KMS-11 (cell line): ENCODE results near the gene LRFN2.
A peak's percentile ranks its signal among the peaks of the same experiment; 100 is the strongest.

Experiments used
- H2AFZ ChIP-seq: fragments of 200-600 bp; sonication (generic); 2 replicates; pipeline ENCODE4 v1.6.1; 2016; ENCODE audit warnings: antibody characterized with exemption, mixed run types, low read depth
- H3K27ac ChIP-seq: fragments of 200-600 bp; sonication (generic); 2 replicates; pipeline ENCODE4 v1.6.1; 2016; ENCODE audit warnings: mild to moderate bottlenecking, mixed run types
- H3K27me3 ChIP-seq: fragments of 200-600 bp; sonication (generic); 2 replicates; pipeline ENCODE4 v1.6.1; 2017; ENCODE audit warnings: mild to moderate bottlenecking, low read depth, mixed run types, moderate library complexity; ENCODE audit not compliant: insufficient read depth
- H3K36me3 ChIP-seq: fragments of 200-600 bp; sonication (generic); 2 replicates; pipeline ENCODE4 v1.6.1; 2017; ENCODE audit warnings: mild to moderate bottlenecking, mixed run types; ENCODE audit not compliant: insufficient read depth
- H3K4me1 ChIP-seq: fragments of 200-600 bp; sonication (generic); 2 replicates; pipeline ENCODE4 v1.6.1; 2016; ENCODE audit warnings: mild to moderate bottlenecking, low read depth, mixed run types; ENCODE audit not compliant: poor library complexity, severe bottlenecking
- H3K4me2 ChIP-seq: fragments of 200-600 bp; sonication (generic); 2 replicates; pipeline ENCODE4 v1.7.0; 2016; ENCODE audit warnings: mild to moderate bottlenecking, mixed run types
- H3K4me3 ChIP-seq: fragments of 200-600 bp; sonication (generic); IDR thresholded peaks from 2 replicates; pipeline ENCODE4 v1.6.1; 2017; ENCODE audit warnings: low read depth, low read length, mixed read lengths; ENCODE audit not compliant: insufficient read depth
- H3K79me2 ChIP-seq: fragments of 200-600 bp; sonication (generic); 2 replicates; pipeline ENCODE4 v1.6.1; 2016; ENCODE audit warnings: low read depth, mixed run types; ENCODE audit not compliant: insufficient read depth
- H3K9ac ChIP-seq: fragments of 200-600 bp; sonication (generic); 2 replicates; pipeline ENCODE4 v1.6.1; 2016; ENCODE audit warnings: mild to moderate bottlenecking, mixed run types
- H4K20me1 ChIP-seq: fragments of 200-600 bp; sonication (generic); 2 replicates; pipeline ENCODE4 v1.6.1; 2016; ENCODE audit warnings: mild to moderate bottlenecking, mixed run types; ENCODE audit not compliant: insufficient read depth
- TF ChIP-seq, protein P1 (sequence below): fragments of 200-600 bp; sonication (generic); conservative IDR thresholded peaks from 2 replicates; pipeline ENCODE4 v1.6.1; 2017; ENCODE audit warnings: low read depth, mild to moderate bottlenecking, antibody characterized with exemption, low read length, moderate library complexity, mixed read lengths

The LRFN2 gene

DNA sequence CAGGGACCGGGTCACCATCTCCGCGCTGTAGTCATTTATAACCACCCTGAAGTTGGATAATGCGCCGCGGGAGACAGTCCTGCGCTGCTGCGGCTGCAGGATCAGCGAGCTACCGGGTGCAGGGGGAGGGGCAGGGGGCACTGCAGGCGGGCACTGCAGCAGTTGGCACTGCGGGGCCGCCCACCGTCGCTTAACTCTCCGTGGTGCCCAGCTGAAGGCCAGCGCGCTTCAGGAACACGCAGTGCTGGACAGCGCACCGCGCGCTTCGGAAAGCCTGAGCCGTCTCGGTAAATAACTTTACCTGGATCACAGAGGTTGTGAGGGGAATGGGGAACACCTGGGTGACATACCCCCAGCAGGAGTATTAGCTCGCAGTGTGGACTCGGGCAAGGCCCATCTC, 12.4 kb upstream of the LRFN2 start:
- Histone ChIP-seq H4K20me1 (no peaks in the 10 kb centered on the region), H3K36me3 (no peaks in the 10 kb centered on the region), H3K27me3 (no peaks in the 10 kb centered on the region), H2AFZ (no peak overlapping the region), H3K27ac (no peak overlapping the region), H3K4me3 (no peak overlapping the region), H3K79me2 (no peaks in the 10 kb centered on the region), H3K9ac (no peak overlapping the region), H3K4me2 (no peak overlapping the region), H3K4me1 (no peaks in the 10 kb centered on the region)
- TF ChIP-seq, protein P1, sequence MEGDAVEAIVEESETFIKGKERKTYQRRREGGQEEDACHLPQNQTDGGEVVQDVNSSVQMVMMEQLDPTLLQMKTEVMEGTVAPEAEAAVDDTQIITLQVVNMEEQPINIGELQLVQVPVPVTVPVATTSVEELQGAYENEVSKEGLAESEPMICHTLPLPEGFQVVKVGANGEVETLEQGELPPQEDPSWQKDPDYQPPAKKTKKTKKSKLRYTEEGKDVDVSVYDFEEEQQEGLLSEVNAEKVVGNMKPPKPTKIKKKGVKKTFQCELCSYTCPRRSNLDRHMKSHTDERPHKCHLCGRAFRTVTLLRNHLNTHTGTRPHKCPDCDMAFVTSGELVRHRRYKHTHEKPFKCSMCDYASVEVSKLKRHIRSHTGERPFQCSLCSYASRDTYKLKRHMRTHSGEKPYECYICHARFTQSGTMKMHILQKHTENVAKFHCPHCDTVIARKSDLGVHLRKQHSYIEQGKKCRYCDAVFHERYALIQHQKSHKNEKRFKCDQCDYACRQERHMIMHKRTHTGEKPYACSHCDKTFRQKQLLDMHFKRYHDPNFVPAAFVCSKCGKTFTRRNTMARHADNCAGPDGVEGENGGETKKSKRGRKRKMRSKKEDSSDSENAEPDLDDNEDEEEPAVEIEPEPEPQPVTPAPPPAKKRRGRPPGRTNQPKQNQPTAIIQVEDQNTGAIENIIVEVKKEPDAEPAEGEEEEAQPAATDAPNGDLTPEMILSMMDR, result no peak

DNA sequence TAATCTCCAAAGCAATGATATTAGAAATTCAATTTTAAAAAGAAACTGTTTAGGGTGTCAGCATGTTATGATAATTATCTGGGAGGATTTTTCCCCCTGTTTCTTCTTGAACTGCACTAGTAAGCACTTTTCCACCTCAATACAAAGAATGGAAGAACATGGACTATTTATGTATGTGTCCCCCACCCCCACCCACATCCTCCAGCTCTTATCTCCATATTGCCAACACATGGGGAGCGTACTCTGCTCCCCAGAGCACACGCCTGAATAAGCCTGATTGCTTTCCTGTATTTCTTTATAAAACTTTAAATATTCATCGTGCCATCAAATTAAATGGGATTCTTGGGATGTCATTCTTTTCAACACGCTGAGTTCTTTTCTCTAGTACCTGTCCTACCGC, 11.4 kb upstream of the LRFN2 start:
- H3K27me3 ChIP-seq, result no peaks in the 10 kb centered on the region
- TF ChIP-seq, protein P1, result no peak

DNA sequence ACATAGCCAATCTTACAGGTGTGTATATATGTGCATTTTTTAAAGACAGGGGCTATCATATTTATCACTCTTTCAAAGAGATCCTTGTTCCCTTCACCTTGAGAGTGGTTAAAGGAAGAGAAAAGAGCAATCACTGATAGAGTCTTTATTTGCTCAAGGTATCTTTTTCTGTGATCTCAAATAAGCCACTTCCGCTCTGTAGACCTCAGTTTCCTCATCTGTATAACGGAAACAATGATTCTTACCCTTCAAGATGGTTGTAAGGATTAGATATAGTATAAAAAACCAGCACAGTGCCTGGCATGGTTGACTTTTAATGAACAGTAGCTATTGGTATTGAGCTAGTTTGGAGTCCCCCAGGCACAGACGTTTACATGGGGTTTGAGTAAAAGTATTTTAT, 10.1 kb upstream of the LRFN2 start:
- no peaks in the 10 kb centered on the region for H3K27me3 ChIP-seq
- H3K4me2 ChIP-seq, result no peak overlapping the region
- no peaks in the 10 kb centered on the region for H3K79me2 ChIP-seq
- no peaks in the 10 kb centered on the region for H3K4me1 ChIP-seq
- H3K36me3 ChIP-seq, result no peaks in the 10 kb centered on the region
- TF ChIP-seq, protein P1, result no peak
- no peak overlapping the region for H2AFZ ChIP-seq
- H3K9ac ChIP-seq, result no peak overlapping the region
- H3K27ac ChIP-seq, result no peak overlapping the region
- no peaks in the 10 kb centered on the region for H4K20me1 ChIP-seq
- no peak overlapping the region for H3K4me3 ChIP-seq

More for the DNA sequence above, 11.4 kb upstream of the LRFN2 start:
- Histone ChIP-seq H4K20me1 (no peaks in the 10 kb centered on the region), H3K4me1 (no peaks in the 10 kb centered on the region), H3K9ac (no peak overlapping the region), H2AFZ (no peak overlapping the region), H3K27ac (no peak overlapping the region), H3K36me3 (no peaks in the 10 kb centered on the region), H3K4me3 (no peak overlapping the region), H3K4me2 (no peak overlapping the region), H3K79me2 (no peaks in the 10 kb centered on the region)

DNA sequence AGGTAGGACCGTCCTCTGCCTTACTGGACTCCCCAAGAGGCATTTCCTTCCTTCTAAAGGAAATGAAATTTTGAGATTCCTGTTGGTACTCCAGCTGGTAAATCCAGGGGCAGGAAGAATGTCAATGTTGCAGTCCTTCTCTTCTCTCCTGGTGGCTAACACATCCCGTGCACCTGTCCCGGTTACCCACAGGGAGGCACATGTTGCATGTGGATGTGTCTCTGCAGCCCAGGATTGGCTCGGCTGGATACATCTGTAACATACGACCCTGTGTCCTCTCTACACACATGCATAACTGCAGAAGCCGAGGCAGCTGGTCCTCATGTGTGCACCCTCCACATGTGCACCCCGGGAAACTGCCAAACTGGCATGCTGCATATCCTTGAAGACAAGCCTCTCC, 1.3 kb upstream of the LRFN2 start:
- H3K4me3 ChIP-seq, result no peak overlapping the region
- no peak overlapping the region for H3K27ac ChIP-seq
- no peaks in the 10 kb centered on the region for H4K20me1 ChIP-seq
- H3K36me3 ChIP-seq, result no peaks in the 10 kb centered on the region
- H3K79me2 ChIP-seq, result no peaks in the 10 kb centered on the region
- no peaks in the 10 kb centered on the region for H3K4me1 ChIP-seq
- H2AFZ ChIP-seq, result no peak overlapping the region
- H3K27me3 ChIP-seq, result no peaks in the 10 kb centered on the region
- TF ChIP-seq, protein P1, result no peak
- H3K4me2 ChIP-seq, result no peak overlapping the region
- no peak overlapping the region for H3K9ac ChIP-seq

DNA sequence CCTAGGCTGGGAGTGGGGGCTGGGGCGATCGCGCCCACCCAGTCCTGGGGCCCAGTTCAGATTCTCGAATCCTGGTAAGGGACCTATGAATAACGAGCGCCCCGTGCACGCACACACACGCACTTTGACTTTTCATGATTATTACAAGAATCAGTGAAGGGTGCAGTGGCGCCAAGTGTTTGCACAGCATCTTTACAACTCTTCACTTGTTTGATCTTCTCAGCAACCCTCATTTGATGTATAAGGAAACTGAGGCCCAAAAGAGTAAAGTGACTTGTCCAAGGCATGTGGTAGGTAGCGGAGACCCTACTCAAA, 863 bp upstream of the LRFN2 start:
- H3K4me2 ChIP-seq, result peak overlapping the region; percentile 33; the same call in 1 of the 2 replicates
- H3K27ac ChIP-seq, result no peak overlapping the region
- no peak overlapping the region for H3K9ac ChIP-seq
- H3K4me1 ChIP-seq, result no peaks in the 10 kb centered on the region
- no peaks in the 10 kb centered on the region for H4K20me1 ChIP-seq
- peak overlapping the region; percentile 61; the same call in 1 of the 2 replicates for H2AFZ ChIP-seq
- TF ChIP-seq, protein P1, result no peak
- no peaks in the 10 kb centered on the region for H3K79me2 ChIP-seq
- no peaks in the 10 kb centered on the region for H3K27me3 ChIP-seq
- no peak overlapping the region for H3K4me3 ChIP-seq
- H3K36me3 ChIP-seq, result no peaks in the 10 kb centered on the region
